Fibroblast of pulmonary artery (primary cell): ENCODE data around the gene CYLD.
A peak's percentile ranks its signal among the peaks of the same experiment; 100 is the strongest.

Source experiments
- DNase-seq: peaks from one replicate; pipeline ENCODE4 v3.0.0-alpha.2; 2010; ENCODE audit warnings: low read depth
- H3K4me3 ChIP-seq: replicated peaks from 2 replicates; pipeline ENCODE4 v1.5.1; 2011; ENCODE audit warnings: low read depth, mild to moderate bottlenecking, control low read depth, low read length, moderate library complexity
- CTCF ChIP-seq: IDR thresholded peaks from 2 replicates; pipeline ENCODE4 v1.5.1; 2011; ENCODE audit warnings: mild to moderate bottlenecking, control low read depth, low read length, inconsistent platforms; ENCODE audit errors: missing control alignments

CYLD gene

DNA sequence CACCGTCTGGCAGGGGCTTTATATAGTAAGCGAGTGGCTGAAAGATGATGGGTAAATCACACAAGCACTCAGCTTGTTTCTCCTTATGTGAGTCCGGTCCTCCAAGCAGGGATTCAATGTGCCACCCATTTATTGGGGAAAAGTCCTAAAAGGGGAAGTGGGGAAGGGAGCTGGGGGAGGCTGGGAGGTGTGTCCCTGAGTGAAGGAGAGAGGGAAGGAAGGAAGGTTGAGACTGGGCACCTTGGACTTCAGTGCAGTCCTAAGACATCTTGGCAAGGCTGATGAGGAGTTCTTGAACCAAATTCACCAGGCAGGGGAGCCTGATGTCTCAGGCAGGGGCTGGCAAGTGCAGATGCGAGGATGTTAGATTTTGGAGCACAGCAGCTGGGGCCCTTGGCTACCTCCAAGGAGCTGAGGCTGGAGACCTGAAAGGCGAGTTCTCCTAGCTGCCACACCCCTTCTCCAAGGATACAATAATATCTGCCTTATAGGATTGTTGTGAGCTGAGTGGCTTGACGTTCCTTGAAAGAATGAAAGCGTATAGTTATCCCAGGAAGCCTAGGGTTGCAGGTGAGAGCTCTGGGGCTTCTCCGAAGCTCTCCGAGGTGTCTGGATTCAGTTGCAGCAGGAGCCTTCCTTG lies 23.0 kb upstream of the CYLD start:
- no peak overlapping the region for H3K4me3 ChIP-seq
- no peak for DNase-seq
- TF ChIP-seq CTCF, result no peak

DNA sequence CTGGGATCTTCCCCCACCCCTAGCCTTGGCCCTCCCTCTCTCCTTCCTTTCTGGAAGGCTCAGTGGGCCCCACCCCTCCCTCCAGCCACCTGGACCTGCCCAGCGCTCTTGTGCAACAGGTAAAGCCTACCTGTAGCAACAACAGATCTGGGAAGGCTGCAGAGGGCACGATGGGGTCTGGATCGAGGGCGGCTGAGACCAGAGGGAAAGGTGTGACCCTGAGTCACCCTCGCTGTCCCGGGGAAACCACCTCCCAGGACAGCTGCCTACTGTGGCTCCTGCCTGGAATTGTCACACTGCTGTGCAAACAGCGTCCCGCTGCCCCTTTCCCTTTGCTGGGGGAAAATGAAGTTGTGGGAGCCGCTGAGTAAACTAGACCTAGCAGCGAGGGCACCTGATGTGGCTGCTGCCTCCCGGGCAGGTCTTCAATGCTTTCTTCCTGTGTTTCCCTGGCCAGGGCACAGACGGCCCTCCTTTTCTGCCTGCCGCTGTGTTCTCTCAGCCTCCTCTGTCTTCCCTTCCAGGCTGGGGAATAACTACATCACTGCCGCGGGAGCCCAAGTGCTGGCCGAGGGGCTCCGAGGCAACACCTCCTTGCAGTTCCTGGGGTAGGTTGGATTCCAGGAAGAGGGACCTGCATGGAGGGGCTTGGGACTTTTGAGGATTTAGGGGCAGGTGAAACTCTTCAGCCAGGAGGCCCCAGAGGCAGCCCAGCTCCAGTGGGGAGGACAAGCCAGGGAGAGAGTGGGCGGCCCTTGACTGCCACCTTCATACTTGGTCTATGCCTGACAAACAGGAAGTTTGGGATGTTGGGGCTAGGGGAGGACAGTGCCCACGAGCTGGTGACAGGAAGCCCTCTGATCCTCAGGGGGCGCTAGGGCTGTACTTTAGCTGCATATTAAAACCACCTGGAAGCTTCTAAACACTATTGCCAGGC lies 22.2 kb upstream of the CYLD start:
- no peak overlapping the region for H3K4me3 ChIP-seq
- no peak for TF ChIP-seq CTCF
- DNase-seq, result no peak

GRCh38 chr16:50721549-50722404 lies 20.1 kb upstream of the CYLD start:
- TF ChIP-seq CTCF, result no peak
- no peak for DNase-seq

DNA sequence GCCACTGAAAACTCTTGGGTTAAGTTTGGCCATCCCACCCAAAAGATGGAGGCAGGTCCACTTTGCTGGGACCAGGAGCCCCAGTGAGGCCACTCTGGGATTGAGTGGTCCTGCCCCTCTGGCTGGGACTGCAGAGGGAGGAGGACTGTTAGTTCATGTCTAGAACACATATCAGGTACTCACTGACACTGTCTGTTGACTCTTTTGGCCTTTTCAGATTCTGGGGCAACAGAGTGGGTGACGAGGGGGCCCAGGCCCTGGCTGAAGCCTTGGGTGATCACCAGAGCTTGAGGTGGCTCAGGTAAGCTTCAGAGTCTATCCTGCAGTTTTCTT lies 19.5 kb upstream of the CYLD start:
- no peak for DNase-seq
- H3K4me3 ChIP-seq, result no peak overlapping the region
- TF ChIP-seq CTCF, result no peak

More at GRCh38 chr16:50721549-50722404, 20.1 kb upstream of the CYLD start:
- no peak overlapping the region for H3K4me3 ChIP-seq

GRCh38 chr16:50722960-50723359 lies 18.9 kb upstream of the CYLD start:
- no peak for DNase-seq
- H3K4me3 ChIP-seq, result no peak overlapping the region
- no peak for TF ChIP-seq CTCF

GRCh38 chr16:50724306-50724705 lies 17.6 kb upstream of the CYLD start:
- H3K4me3 ChIP-seq, result no peak overlapping the region
- DNase-seq, result peak; percentile 14
- TF ChIP-seq CTCF, result no peak
